Embryonic facial prominence (tissue), 1 donor: Measurements from ENCODE around the gene CRB1.

Experiments used
- DNase-seq: peaks from one replicate; pipeline ENCODE4 v3.0.0-alpha.2; 2016; ENCODE audit errors: extremely low spot score

CRB1 gene

DNA sequence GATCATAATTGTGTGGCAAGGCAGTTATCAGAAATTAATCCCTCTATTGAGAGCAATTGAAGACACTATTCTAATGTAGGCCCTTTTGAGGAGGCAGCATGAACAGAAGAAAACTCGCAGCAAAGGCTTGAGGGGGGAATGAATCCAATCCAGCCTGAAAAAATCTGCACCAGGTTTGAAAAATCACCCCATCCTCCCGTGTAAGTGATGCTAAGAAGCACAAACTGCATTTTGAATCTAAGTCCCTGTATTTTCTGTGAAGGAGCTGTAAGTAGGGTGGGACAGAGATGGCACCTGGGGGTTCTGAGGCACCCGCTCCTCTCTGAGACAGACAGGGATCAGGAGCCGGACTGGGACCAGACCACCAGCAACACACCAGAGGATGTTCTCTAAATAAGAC lies at the start of gene CRB1:
CRB1 (plus strand) TSS at position 241 of the 400 bp plus-strand sequence. CDS start 161 bp downstream, outside the sequence.
- no peak for DNase-seq

GRCh38 chr1:197218857-197219256 lies 49.2 kb upstream of the CRB1 start:
- no peak for DNase-seq

GRCh38 chr1:197222025-197222685 lies 45.9 kb upstream of the CRB1 start:
- no peak for DNase-seq

DNA sequence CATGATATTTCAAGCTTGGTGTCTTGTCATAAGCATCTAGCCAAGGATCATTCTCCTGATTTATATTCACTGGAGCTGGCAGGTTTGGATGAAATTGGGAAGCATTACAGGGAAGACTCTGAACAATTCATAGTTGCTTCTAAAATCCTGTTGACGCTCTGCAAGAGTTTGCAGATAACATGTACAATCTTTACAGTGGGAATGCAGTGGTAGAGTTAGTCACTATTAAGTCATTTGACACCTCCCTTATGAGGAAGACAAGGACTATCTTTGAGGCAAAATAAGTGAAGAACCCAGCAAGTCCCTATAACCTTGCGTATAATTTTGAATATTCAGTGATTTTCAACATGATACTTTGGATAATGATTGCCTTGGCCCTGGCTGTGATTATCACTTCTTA lies 45.3 kb upstream of the CRB1 start:
- no peak for DNase-seq

- DNase-seq, result no peak
Observed at GRCh38 chr1:197224160-197224559, 43.9 kb upstream of the CRB1 start.

GRCh38 chr1:197225611-197226010 lies 42.4 kb upstream of the CRB1 start:
- no peak for DNase-seq

- DNase-seq, result no peak
Observed at GRCh38 chr1:197234581-197234980, 33.5 kb upstream of the CRB1 start.

DNA sequence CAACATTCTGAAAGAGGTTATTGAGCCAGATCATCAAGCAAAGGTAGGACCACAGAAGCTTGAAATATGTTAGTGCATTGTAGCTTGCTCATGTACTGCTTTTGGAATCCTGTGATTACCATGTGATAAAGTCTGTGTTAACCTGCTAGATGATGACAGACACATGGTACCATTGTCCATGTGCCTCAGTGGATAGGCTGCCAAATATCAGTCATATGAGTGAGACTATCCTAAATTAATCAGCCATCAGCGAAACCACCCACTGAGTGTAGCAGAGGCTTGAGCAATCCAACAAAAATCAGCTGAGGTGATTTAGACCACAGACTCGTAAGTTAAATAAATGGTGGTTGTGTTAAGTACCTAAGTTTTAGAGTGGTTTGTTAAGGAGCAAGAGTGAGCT lies 32.7 kb upstream of the CRB1 start:
- no peak for DNase-seq

DNA sequence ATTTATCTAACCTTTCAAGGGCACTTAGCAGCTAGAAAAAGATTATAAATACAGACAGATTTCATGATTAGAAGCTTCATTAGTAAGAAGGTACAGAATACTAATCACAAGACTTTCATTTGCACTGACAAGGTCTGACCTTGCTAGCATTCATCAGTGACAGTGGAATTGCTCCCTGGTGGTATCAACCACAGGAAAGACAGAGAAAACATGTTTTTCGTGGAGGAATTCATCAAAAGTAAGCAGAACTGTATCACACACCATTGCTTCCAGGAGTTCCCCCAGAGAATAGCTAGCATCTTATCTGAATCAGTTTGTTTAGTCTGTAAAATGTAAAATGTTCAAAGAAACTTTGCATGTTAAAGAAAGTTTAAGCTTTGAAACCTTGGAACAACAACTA lies 20.6 kb upstream of the CRB1 start:
- DNase-seq, result no peak

GRCh38 chr1:197249324-197249723 lies 18.7 kb upstream of the CRB1 start:
- no peak for DNase-seq

DNA sequence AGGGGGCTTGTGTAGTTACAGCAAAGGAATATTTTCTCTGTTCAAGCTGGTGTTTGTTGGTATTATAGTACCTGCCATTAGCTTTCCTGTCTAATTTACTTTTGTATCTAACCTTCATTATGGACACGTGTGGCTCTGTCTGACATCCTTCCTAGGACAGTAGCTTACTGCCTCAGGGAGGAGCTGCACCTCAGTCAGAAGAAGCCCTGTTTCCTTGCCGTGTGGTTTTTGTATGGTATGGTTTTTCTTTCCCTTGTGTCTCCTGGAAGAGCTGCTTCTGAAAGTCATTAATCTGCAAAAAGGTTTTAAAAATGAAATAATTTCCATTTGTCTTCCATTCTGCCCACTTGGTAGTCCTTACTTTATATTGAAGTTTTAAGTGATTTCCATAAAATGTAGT lies 17.4 kb upstream of the CRB1 start:
- no peak for DNase-seq

DNA sequence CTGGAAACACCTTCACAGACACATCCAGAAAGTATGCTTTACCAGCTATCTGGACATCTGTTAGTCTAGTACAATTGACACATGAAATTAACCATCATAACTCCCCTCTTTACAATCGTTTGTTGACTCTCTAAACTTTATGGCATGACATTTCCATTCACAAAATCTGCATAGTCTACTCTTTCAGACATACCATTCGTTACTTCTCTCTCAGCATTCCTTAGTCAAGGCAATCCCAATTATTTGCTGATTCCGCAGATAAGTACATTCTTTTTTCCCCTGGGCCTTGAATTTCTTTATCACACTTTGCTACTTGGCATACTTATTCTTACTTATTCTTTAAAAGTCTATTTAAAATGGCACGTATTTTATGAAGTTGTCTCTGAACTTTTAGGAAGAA lies 15.1 kb upstream of the CRB1 start:
- no peak for DNase-seq

- DNase-seq, result no peak
Observed at GRCh38 chr1:197254866-197255265, 13.2 kb upstream of the CRB1 start.

DNA sequence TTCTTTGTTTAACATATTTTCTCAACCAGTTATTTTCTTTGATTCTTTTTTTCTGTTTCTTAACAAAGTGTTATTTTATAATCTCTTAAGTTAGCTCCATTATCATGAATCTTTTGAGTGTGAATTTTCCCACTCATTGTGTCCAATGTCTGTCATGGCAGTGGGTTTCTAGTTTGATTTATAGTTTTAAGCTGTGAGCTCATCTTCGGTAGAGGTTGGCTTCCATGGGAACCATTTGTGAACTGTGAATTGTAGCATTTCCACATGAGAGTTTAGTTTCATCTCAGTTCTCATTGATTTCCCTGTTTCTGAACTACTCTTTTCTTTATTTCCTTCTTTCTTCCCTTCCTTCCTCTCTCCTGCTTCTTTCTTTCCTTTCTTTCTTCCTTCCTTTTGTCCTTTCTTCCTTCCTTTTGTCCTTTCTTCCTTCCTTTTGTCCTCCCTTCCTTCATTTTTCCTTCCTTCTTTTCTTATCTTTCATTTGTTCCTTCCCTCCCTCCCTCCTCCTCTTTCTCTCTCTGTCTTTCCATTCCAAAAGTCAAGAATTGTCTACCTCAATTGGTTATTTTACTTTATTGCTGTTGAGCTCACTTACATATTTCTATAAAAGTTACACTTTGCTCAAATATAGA lies 3.0 kb upstream of the CRB1 start:
- no peak for DNase-seq

GRCh38 chr1:197269053-197269452 lies 1.0 kb downstream of the CRB1 start:
- DNase-seq, result no peak

- DNase-seq, result no peak
Observed at GRCh38 chr1:197272791-197273190, 4.7 kb downstream of the CRB1 start.

GRCh38 chr1:197277166-197277565 lies 9.1 kb downstream of the CRB1 start:
- no peak for DNase-seq

- DNase-seq, result no peak
Observed at GRCh38 chr1:197284325-197284724, 16.3 kb downstream of the CRB1 start.

GRCh38 chr1:197284966-197285365 lies 16.9 kb downstream of the CRB1 start:
- DNase-seq, result no peak

DNA sequence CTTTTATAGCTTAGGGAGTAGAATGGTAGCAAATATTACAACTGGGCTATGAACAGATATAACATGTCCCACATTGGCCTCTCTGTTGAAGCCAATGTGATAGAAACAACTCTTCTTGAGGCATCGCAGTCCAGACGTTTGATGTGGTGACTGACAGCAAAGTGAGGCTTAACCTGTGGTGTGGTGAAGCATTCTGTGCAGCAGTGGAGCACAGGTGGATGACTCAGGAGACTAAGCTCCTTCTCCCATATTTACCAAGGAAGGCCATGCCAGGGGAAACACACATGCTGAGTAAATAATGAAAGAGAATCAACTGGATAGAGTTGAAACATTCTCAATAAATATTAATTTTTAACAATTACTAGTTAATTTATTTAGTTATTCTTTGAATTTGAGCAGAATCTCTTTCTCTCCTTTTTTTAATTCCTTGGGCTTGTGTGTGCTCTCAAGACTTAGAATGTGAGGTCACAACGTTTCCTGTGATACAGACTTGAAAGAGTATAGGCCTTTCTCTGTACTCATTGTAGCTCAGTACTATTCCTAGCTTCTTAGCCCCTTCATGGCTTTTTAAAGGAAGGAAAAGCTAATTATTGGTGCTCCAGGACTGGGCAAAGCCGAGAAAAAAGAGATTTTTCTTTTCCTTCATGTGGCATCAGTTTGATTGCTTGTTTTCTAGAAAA lies 17.6 kb downstream of the CRB1 start:
- no peak for DNase-seq

- no peak for DNase-seq
Observed at GRCh38 chr1:197286634-197287033, 18.6 kb downstream of the CRB1 start.

DNA sequence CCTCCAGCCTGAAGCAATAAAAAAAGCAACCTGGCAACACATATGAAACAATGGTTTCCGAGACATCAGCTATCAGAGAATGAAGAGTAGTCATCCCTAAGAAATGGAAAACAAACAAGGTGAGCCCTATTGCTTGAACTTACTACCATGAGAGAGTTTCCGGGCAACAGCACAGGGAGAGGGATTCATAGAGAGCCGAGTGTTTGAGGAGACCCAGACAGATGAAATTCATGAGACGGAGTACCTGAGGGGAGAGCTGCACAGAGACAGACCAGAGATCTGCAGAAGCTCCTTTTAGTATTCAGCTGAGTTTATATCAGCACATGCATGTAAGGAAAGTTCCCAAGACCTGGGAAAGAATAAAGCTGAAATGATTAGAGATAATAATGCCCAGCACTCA lies 19.8 kb downstream of the CRB1 start:
- DNase-seq, result no peak

GRCh38 chr1:197302775-197303174 lies 34.7 kb downstream of the CRB1 start:
- DNase-seq, result no peak
